ENCODE measurements around the gene OPCML. TPM values are rescaled to one million over a fixed set of nuclear protein-coding genes. Genes with fewer than 3 reads are reported as not detected.

The OPCML gene
- total and polyA plus RNA-seq, 2 of the 13 experiments (the other 11 are each of a cell fraction or from before 2014, with no cell fraction given): not detected

DNA sequence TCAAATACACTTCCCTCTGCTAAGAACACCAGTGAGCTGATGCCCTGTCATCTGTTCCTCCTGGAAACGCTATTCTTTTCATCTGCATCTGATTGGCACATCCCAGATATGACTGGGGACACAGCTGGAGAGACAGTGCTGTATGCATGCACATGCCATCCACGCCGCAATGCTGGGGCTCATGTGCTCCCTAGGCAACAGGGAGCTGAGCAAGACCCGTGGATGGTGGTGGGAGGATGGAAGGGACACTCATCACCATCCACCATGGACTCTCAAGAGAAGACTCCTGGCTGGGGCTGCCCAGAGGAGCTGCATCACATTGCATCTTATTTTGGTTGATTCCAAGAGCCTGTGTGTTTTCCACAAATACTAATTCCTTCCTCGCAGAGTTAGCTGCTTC lies 534.9 kb downstream of the OPCML start:
- ATAC-seq (no peak), DNase-seq (ENCODE audit: low spot score) (no peak), FAIRE-seq (no peak)
- H3K27me3 ChIP-seq (ENCODE audit: control insufficient read depth in 1 of 2, insufficient read depth in 2 of 2, low read length in 2 of 2): 0 out of 5 replicates have a peak, but pooled peaks cover 0 to 5% of the 10 kb centered on the region in 2 experiments
- BruUV-seq (replicated peaks): no TSS peak
- no peak overlapping the region for H3K9ac ChIP-seq (ENCODE audit: insufficient read depth, low read depth, low read length)
- H3K27ac ChIP-seq (ENCODE audit: extremely low read length, insufficient read depth, low read length): no peak overlapping the region
- H3K4me1 ChIP-seq (ENCODE audit: insufficient read depth, low read length): no peaks in the 10 kb centered on the region
- intact Hi-C loops (cut with micrococcal nuclease; ENCODE audit: unreplicated experiment) (no loop called here), in situ Hi-C loops (cut with HindIII; ENCODE audit: extremely low pct_ligation_motif_present, low pct_unique_long_range_greater_than_20kb) (no loop called here)
- WGBS (ENCODE audit: low lambda C conversion rate): 0% methylated on average over 3 of the region's 5 CpGs
- H3K9me3 ChIP-seq (ENCODE audit: low read length): no peaks in the 10 kb centered on the region
- CTCF ChIA-PET (ENCODE audit: low intra/inter-chr PET ratio, low total read pairs): no interaction called here
- no peaks in the 10 kb centered on the region for H3K36me3 ChIP-seq (replicated peaks in 1 of 2; ENCODE audit: control insufficient read depth in 1 of 2, insufficient read depth in 2 of 2, low read length in 2 of 2)
- no peak overlapping the region for H3K4me3 ChIP-seq (replicated peaks in 1 of 3; ENCODE audit: insufficient read depth in 1 of 3, low read depth in 2 of 3, low read length in 3 of 3)
- POLR2A ChIA-PET: no interaction called here
- H3K79me2 ChIP-seq (ENCODE audit: insufficient read depth, low read length): no peaks in the 10 kb centered on the region
- no peaks in the 10 kb centered on the region for H4K20me1 ChIP-seq (ENCODE audit: insufficient read depth, low read length)
- no peak overlapping the region for H3K4me2 ChIP-seq (ENCODE audit: low read depth, low read length)
- H2AFZ ChIP-seq (ENCODE audit: low read length): no peak overlapping the region
- TF ChIP-seq, protein P1, sequence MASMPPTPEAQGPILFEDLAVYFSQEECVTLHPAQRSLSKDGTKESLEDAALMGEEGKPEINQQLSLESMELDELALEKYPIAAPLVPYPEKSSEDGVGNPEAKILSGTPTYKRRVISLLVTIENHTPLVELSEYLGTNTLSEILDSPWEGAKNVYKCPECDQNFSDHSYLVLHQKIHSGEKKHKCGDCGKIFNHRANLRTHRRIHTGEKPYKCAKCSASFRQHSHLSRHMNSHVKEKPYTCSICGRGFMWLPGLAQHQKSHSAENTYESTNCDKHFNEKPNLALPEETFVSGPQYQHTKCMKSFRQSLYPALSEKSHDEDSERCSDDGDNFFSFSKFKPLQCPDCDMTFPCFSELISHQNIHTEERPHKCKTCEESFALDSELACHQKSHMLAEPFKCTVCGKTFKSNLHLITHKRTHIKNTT (CRISPR knock-in tag; IDR thresholded peaks at IDR 0.05): no peak
- no peak for TF ChIP-seq ZNF33B (CRISPR knock-in tag; IDR thresholded peaks at IDR 0.05)
- TF ChIP-seq POLR2A (IDR thresholded peaks at IDR 0.05; ENCODE audit: insufficient read depth in 1 of 2, low read depth in 2 of 2, low read length in 2 of 2): no peak
- no peak for TF ChIP-seq SOX6 (IDR thresholded peaks at IDR 0.05)
- TF ChIP-seq SOX6 (CRISPR knock-in tag; IDR thresholded peaks at IDR 0.05): no peak
- no peak for TF ChIP-seq TAF15 (IDR thresholded peaks at IDR 0.05; ENCODE audit: low read depth, low read length, poor library complexity, severe bottlenecking)
- no peak for TF ChIP-seq ASH2L (IDR thresholded peaks at IDR 0.05; ENCODE audit: insufficient read length, low read depth, low read length)
- no peak for TF ChIP-seq ZNF710 (CRISPR knock-in tag; IDR thresholded peaks at IDR 0.05; ENCODE audit: borderline replicate concordance)
- TF ChIP-seq CEBPG (CRISPR knock-in tag; IDR thresholded peaks at IDR 0.05): no peak
- no peak for TF ChIP-seq SMAD1 (CRISPR knock-in tag; IDR thresholded peaks at IDR 0.05; ENCODE audit: borderline replicate concordance, low read depth)
- TF ChIP-seq GTF3A (CRISPR knock-in tag; conservative IDR thresholded peaks at IDR 0.05): no peak
- no peak for TF ChIP-seq MXI1 (IDR thresholded peaks at IDR 0.05; ENCODE audit: borderline replicate concordance, low read depth, low read length)
- TF ChIP-seq JUN (CRISPR knock-in tag; IDR thresholded peaks at IDR 0.05): no peak
- no peak for TF ChIP-seq NFKBIZ (CRISPR knock-in tag; IDR thresholded peaks at IDR 0.05)
- TF ChIP-seq HMGXB3 (CRISPR knock-in tag; IDR thresholded peaks at IDR 0.05; ENCODE audit: borderline replicate concordance): no peak

All from HepG2 (cell line).